HG02884 (cell line): Measurements from ENCODE around the gene ZNF430.
A peak's percentile ranks its signal among the peaks of the same experiment; 100 is the strongest.
"Not testable (repeated sequence)": the region's sequence is repeated elsewhere in the genome, so short reads cannot be mapped to it uniquely, and the experiment has no call there.

ENCODE experiments used
- ATAC-seq: cut with Tn5 transposase; IDR thresholded peaks from one replicate; pipeline ENCODE4 v1.9.1; 2021; ENCODE audit warnings: mild to moderate bottlenecking, moderate library complexity; ENCODE audit not compliant: unreplicated experiment

ZNF430 gene

GRCh38 chr19:21020298-21021227, at the start of gene ZNF430:
Gene ZNF430, plus strand, starts transcription at chr19:21020657. Its CDS starts 144 bp downstream, at chr19:21020801.
- peak; percentile 91 for ATAC-seq

DNA sequence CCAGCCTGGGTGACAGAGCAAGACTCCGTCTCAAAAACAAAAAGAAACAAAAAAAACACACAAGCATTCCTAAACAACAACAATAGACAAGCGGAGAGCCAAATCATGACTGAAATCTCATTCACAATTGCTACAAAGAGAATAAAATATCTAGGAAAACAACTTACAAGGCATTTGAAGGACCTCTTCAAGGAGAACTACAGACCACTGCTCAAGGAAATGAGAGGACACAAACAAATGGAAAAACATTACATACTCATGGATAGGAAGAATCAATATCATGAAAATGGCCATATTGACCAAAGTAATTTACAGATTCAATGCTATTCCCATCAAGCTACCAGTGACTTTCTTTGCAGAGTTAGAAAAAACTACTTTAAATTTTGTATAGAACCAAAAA, 27.7 kb upstream of the ZNF430 start:
- ATAC-seq = not testable (repeated sequence)

- peak; percentile 99 for ATAC-seq
These were observed 20.6 kb upstream of the ZNF430 start for GRCh38 chr19:20999731-21000352.

- peak; percentile 13 for ATAC-seq
These were observed 781 bp downstream of the ZNF430 start for GRCh38 chr19:21021238-21021637.

- no peak for ATAC-seq
These were observed 2.5 kb downstream of the ZNF430 start for GRCh38 chr19:21022996-21023395.

- no peak for ATAC-seq
These were observed 3.4 kb downstream of the ZNF430 start for GRCh38 chr19:21023901-21024300.

- peak; percentile 17 for ATAC-seq
These were observed 8.5 kb downstream of the ZNF430 start for GRCh38 chr19:21028969-21029268.

GRCh38 chr19:21045028-21045427, 24.6 kb downstream of the ZNF430 start:
- no peak for ATAC-seq

GRCh38 chr19:21046489-21046888, 26.0 kb downstream of the ZNF430 start:
- ATAC-seq = no peak

- no peak for ATAC-seq
These were observed 27.3 kb downstream of the ZNF430 start for GRCh38 chr19:21047716-21048115.

DNA sequence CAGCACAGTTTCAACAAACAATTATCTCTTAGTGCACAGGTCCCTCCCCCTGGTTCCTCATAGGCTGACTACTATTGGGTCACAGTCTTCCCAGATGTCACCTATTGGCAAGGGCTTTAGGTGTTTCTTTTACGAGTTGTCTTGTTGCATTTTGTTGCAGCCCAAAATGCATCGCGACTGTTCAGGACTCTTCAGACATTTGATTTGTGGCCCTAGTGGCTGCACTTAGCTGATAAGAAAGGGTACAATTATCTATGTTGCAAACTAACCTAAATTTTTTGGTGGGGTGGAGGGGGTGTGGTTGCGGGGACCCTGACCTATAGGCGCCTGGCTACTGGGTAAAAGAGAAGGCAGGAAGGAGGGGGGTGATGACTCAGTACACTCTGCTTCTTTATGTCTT, 32.4 kb downstream of the ZNF430 start:
- no peak for ATAC-seq

DNA sequence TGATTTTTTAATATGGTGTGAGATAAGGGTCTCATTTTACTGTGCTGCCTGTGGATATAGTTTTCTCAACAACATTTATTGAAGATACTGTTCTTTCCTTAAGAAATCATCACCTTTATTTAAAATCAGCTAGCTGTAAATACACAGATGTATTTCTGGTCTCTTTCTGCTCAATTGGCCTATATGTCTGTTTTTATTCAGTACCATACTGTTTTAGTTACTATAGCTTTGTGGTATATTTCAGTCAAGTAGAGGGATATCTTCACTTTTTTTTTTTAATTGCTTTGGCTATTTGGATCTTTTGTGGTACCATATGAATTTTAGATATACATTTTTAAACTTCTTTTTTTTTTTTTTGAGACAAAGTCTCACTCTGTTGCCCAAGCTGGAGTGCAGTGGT, 44.9 kb downstream of the ZNF430 start:
- ATAC-seq = no peak

- ATAC-seq = peak; percentile 96
These were observed 61.8 kb downstream of the ZNF430 start, which contains the start of gene ZNF714 for GRCh38 chr19:21082011-21082975. Gene ZNF714, plus strand, starts transcription at chr19:21082203. Its CDS starts 16,066 bp downstream, at chr19:21098269.

DNA sequence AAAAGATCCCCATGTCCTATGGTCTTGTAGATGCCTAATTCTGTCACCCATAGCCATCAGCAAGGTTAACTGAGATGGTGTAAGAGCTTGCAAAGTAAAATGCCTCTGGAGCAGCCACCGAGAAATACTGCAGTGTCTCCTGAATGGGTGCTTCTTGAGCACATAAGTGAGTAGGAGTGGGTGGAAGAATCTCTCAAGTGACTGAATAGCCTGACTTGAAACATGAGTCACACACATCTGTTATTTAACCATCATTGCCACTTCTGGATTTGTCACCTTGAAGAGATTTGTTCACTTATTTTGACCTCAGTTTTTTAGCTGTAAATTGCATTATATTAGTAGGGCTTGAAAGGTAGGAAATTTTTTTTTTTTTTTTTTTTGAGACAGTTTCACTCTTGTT, 63.9 kb downstream of the ZNF430 start:
- ATAC-seq = no peak

DNA sequence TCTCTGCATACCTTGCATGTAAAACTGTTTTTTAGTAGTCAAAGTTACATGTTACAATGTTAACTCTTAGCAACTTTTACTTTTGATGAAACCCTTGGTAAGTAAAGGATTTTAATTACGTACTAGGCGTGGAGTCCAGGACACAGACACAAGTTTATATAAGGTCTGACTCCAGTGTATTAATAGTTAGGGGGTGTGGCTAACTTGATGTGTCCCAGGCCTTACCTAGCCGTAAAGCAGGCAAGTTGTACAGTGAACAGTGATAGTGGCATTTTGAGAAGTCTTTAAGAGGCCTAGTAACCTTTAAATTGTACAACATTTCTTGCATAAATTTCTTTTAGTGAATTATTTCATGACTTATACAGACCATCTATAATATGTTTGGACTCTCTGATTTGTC, 67.4 kb downstream of the ZNF430 start:
- ATAC-seq = no peak

- ATAC-seq = no peak
These were observed 71.7 kb downstream of the ZNF430 start for GRCh38 chr19:21092109-21092508.

- no peak for ATAC-seq
These were observed 74.0 kb downstream of the ZNF430 start for GRCh38 chr19:21094347-21095025.

DNA sequence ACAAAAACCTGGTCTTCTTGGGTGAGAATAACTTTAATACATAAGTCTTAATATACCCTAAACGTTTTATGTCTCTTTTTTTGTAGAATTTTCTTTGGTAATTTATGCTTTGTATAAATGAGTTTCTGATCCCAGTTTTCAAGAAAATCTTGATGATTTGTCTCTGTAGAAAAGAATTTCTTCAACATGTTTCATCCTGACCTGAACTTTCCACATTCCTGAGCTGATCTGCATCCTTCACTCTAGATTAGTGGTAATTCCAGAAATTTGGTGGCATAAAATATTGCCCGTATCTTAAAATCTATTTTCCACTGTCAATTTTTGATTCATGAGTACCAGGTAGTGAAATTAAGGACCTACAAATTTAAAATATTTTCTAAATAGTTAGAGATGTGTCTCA, 77.8 kb downstream of the ZNF430 start:
- ATAC-seq = no peak

- ATAC-seq = no peak
These were observed 81.2 kb downstream of the ZNF430 start for GRCh38 chr19:21101521-21102242.

DNA sequence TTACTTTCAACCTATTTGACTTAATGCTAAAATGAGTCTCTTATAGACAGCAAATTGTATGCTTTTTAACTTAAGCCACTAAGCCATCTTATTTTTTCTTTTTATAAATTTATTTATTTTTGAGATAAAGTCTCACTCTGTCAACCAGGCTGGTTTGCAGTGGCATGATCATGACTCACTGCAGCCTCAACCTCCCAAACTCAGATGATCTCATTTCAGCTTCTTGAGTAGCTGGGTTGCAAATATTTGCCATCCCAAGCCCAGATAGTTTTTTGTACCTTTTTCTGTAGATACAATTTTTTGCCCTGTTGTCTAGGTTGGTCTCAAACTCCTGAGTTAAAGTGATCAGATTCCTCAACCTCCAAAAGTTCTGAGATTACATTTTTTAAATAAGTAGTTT, 88.7 kb downstream of the ZNF430 start:
- ATAC-seq = no peak
